ENCODE results near the gene PGAP6.

DNA sequence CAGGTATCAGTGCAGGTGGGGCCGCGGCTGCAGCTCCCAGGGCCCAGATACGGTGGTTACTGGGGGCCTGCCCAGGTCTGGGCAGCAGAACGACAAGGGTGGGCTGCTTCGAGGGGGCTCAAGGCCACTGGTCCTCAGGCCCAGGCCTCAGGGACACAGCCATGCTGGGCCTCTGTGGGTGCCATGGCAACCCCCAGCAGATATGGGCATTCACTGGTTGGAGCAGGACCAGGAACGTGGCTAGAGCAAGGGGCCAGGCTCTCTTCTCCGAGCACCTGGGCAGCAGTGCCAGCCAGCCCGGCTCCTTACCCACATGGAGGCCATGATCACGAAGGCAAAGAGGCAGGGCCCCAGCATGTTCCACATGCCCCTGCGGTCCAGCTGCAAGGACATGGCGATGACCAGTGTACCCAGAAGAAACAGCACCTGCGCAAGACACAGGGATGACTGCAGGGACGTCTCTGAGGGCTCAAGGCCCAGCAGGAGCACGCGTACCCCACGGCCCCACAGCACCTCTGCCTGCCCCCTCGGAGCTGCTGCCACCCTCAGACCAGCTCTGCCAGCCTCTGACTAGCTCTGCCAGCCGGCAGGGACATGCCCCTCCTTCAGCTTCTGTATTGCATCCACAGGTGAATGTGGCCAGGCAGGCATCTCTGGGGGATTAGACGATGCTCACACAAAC, 9.3 kb downstream of the PGAP6 start:
- TF ChIP-seq FOXA1 (IDR thresholded peaks at IDR 0.05), result no peak
- TF ChIP-seq FOXA1 (CRISPR knock-in tag; IDR thresholded peaks at IDR 0.05), result no peak
- TF ChIP-seq, protein P1, sequence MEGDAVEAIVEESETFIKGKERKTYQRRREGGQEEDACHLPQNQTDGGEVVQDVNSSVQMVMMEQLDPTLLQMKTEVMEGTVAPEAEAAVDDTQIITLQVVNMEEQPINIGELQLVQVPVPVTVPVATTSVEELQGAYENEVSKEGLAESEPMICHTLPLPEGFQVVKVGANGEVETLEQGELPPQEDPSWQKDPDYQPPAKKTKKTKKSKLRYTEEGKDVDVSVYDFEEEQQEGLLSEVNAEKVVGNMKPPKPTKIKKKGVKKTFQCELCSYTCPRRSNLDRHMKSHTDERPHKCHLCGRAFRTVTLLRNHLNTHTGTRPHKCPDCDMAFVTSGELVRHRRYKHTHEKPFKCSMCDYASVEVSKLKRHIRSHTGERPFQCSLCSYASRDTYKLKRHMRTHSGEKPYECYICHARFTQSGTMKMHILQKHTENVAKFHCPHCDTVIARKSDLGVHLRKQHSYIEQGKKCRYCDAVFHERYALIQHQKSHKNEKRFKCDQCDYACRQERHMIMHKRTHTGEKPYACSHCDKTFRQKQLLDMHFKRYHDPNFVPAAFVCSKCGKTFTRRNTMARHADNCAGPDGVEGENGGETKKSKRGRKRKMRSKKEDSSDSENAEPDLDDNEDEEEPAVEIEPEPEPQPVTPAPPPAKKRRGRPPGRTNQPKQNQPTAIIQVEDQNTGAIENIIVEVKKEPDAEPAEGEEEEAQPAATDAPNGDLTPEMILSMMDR (CRISPR knock-in tag; IDR thresholded peaks at IDR 0.05), result no peak
- TF ChIP-seq ZNF232 (CRISPR knock-in tag; IDR thresholded peaks at IDR 0.05; ENCODE audit: borderline replicate concordance), result no peak
- TF ChIP-seq, protein P2, sequence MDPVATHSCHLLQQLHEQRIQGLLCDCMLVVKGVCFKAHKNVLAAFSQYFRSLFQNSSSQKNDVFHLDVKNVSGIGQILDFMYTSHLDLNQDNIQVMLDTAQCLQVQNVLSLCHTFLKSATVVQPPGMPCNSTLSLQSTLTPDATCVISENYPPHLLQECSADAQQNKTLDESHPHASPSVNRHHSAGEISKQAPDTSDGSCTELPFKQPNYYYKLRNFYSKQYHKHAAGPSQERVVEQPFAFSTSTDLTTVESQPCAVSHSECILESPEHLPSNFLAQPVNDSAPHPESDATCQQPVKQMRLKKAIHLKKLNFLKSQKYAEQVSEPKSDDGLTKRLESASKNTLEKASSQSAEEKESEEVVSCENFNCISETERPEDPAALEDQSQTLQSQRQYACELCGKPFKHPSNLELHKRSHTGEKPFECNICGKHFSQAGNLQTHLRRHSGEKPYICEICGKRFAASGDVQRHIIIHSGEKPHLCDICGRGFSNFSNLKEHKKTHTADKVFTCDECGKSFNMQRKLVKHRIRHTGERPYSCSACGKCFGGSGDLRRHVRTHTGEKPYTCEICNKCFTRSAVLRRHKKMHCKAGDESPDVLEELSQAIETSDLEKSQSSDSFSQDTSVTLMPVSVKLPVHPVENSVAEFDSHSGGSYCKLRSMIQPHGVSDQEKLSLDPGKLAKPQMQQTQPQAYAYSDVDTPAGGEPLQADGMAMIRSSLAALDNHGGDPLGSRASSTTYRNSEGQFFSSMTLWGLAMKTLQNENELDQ (CRISPR knock-in tag; IDR thresholded peaks at IDR 0.05; ENCODE audit: borderline replicate concordance), result no peak
- no peak for TF ChIP-seq KDM5B (CRISPR knock-in tag; IDR thresholded peaks at IDR 0.05; ENCODE audit: borderline replicate concordance)
- TF ChIP-seq, protein P3, sequence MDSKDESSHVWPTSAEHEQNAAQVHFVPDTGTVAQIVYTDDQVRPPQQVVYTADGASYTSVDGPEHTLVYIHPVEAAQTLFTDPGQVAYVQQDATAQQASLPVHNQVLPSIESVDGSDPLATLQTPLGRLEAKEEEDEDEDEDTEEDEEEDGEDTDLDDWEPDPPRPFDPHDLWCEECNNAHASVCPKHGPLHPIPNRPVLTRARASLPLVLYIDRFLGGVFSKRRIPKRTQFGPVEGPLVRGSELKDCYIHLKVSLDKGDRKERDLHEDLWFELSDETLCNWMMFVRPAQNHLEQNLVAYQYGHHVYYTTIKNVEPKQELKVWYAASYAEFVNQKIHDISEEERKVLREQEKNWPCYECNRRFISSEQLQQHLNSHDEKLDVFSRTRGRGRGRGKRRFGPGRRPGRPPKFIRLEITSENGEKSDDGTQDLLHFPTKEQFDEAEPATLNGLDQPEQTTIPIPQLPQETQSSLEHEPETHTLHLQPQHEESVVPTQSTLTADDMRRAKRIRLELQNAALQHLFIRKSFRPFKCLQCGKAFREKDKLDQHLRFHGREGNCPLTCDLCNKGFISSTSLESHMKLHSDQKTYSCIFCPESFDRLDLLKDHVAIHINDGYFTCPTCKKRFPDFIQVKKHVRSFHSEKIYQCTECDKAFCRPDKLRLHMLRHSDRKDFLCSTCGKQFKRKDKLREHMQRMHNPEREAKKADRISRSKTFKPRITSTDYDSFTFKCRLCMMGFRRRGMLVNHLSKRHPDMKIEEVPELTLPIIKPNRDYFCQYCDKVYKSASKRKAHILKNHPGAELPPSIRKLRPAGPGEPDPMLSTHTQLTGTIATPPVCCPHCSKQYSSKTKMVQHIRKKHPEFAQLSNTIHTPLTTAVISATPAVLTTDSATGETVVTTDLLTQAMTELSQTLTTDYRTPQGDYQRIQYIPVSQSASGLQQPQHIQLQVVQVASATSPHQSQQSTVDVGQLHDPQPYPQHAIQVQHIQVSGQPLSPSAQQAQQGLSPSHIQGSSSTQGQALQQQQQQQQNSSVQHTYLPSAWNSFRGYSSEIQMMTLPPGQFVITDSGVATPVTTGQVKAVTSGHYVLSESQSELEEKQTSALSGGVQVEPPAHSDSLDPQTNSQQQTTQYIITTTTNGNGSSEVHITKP (CRISPR knock-in tag; IDR thresholded peaks at IDR 0.05; ENCODE audit: low read depth), result no peak
- TF ChIP-seq, protein P4, sequence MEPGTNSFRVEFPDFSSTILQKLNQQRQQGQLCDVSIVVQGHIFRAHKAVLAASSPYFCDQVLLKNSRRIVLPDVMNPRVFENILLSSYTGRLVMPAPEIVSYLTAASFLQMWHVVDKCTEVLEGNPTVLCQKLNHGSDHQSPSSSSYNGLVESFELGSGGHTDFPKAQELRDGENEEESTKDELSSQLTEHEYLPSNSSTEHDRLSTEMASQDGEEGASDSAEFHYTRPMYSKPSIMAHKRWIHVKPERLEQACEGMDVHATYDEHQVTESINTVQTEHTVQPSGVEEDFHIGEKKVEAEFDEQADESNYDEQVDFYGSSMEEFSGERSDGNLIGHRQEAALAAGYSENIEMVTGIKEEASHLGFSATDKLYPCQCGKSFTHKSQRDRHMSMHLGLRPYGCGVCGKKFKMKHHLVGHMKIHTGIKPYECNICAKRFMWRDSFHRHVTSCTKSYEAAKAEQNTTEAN (CRISPR knock-in tag; conservative IDR thresholded peaks at IDR 0.05), result no peak
- no peak for TF ChIP-seq ELF1 (CRISPR knock-in tag; IDR thresholded peaks at IDR 0.05)
- TF ChIP-seq, protein P5, sequence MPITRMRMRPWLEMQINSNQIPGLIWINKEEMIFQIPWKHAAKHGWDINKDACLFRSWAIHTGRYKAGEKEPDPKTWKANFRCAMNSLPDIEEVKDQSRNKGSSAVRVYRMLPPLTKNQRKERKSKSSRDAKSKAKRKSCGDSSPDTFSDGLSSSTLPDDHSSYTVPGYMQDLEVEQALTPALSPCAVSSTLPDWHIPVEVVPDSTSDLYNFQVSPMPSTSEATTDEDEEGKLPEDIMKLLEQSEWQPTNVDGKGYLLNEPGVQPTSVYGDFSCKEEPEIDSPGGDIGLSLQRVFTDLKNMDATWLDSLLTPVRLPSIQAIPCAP (CRISPR knock-in tag; IDR thresholded peaks at IDR 0.05; ENCODE audit: low read depth), result no peak
- no peak for TF ChIP-seq PRMT3 (CRISPR knock-in tag; IDR thresholded peaks at IDR 0.05; ENCODE audit: borderline replicate concordance, low read depth)
- TF ChIP-seq, protein P6, sequence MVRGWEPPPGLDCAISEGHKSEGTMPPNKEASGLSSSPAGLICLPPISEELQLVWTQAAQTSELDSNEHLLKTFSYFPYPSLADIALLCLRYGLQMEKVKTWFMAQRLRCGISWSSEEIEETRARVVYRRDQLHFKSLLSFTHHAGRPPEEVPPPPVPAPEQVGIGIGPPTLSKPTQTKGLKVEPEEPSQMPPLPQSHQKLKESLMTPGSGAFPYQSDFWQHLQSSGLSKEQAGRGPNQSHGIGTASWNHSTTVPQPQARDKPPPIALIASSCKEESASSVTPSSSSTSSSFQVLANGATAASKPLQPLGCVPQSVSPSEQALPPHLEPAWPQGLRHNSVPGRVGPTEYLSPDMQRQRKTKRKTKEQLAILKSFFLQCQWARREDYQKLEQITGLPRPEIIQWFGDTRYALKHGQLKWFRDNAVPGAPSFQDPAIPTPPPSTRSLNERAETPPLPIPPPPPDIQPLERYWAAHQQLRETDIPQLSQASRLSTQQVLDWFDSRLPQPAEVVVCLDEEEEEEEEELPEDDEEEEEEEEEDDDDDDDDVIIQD (CRISPR knock-in tag; IDR thresholded peaks at IDR 0.05; ENCODE audit: low read depth), result no peak
- TF ChIP-seq EZH2 (conservative IDR thresholded peaks at IDR 0.05; ENCODE audit: low read depth, low read length), result no peak
- no peak for TF ChIP-seq ZNF350 (CRISPR knock-in tag; IDR thresholded peaks at IDR 0.05; ENCODE audit: borderline replicate concordance, low read depth)
- no peak for TF ChIP-seq MAZ (IDR thresholded peaks at IDR 0.05; ENCODE audit: borderline replicate concordance, low read depth, low read length)
- TF ChIP-seq MAZ (CRISPR knock-in tag; IDR thresholded peaks at IDR 0.05; ENCODE audit: low read depth), result no peak
